Retinal pigment epithelial cell (primary cell): ENCODE data around the gene PNLIP.

Experiments used
- DNase-seq: peaks from one replicate; pipeline ENCODE4 v3.0.0-alpha.2; 2010; ENCODE audit warnings: low read depth
- H3K4me3 ChIP-seq: 2 replicates; pipeline ENCODE4 v1.5.1; 2011; ENCODE audit warnings: mild to moderate bottlenecking, low read length, control low read depth, moderate library complexity
- TF ChIP-seq, protein P1 (sequence below): conservative IDR thresholded peaks from 2 replicates; pipeline ENCODE4 v1.5.1; 2011; ENCODE audit warnings: low read depth, low read length, control low read depth, inconsistent platforms

The PNLIP gene

DNA sequence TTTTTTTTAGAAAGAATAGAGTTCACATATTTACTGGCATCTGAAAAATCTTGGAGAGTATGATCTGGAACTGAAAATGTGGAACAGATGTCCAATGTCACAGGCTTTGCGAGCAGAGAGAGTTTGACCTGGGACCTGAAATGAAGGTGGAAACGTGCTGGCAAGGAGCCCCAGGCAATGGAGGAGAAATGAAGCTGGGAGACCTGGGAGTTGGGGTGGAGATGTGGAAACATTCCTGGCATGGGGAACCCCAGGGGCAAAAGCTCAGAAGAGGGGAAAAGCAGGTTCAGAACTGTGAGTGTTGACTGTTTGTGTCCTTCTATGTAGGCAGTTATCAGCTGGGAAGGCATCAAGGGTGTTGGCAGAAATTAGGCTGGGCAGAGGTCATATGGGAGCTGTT lies 67.7 kb downstream of the PNLIP start:
- no peak overlapping the region for H3K4me3 ChIP-seq
- DNase-seq = no peak
- TF ChIP-seq, protein P1, sequence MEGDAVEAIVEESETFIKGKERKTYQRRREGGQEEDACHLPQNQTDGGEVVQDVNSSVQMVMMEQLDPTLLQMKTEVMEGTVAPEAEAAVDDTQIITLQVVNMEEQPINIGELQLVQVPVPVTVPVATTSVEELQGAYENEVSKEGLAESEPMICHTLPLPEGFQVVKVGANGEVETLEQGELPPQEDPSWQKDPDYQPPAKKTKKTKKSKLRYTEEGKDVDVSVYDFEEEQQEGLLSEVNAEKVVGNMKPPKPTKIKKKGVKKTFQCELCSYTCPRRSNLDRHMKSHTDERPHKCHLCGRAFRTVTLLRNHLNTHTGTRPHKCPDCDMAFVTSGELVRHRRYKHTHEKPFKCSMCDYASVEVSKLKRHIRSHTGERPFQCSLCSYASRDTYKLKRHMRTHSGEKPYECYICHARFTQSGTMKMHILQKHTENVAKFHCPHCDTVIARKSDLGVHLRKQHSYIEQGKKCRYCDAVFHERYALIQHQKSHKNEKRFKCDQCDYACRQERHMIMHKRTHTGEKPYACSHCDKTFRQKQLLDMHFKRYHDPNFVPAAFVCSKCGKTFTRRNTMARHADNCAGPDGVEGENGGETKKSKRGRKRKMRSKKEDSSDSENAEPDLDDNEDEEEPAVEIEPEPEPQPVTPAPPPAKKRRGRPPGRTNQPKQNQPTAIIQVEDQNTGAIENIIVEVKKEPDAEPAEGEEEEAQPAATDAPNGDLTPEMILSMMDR = no peak

DNA sequence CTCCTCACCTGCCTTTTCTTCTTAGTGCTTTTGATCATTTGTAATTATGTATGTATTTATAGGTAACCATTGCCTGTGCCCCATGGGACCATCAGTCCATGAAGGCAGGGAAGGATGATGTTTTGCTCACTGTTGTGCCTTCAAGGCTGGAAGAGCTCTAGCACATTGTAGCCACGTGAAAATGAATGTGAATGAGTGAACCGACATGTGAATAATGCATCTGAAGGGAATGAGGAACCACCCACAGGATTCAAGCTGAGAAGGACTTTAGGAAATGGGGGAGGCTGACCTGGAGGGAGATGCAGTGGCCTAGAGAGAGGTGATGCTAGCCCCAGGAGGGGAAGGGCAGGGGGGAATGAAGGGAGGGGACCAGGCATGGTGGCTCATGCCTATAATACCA lies 69.1 kb downstream of the PNLIP start:
- H3K4me3 ChIP-seq = no peak overlapping the region
- DNase-seq = no peak
- TF ChIP-seq, protein P1 = no peak

DNA sequence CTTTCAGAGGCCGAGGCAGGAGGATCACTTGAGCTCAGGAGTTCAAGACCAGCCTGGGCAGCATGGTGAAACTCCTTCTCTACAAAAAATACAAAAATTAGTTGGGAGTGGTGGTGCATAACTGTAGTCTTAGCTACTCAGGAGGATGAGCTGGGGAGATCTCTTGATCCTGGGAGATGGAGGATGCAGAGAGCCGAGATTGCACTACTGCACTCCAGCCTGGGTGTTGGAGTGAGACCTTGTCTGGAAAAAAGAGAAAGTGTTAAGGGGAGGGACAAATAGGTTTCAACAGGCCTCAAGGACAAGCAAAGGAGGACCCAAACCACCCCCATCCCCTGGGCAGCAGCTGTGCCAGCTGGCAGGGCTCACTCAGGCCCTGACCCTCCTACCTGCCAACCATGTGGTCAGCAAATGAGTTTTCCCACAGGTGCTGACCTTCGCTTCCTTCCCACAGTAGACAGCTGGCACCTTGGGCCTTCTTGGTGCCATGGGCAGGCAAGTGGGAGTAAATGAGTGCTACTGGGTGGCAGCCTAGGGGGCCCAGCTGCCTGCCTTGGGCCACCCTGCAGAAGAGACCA lies 69.6 kb downstream of the PNLIP start:
- H3K4me3 ChIP-seq = no peak overlapping the region
- TF ChIP-seq, protein P1 = no peak
- no peak for DNase-seq
